Measurements from ENCODE around the gene RAG2.
A peak's percentile ranks its signal among the peaks of the same experiment; 100 is the strongest.

Gene RAG2

GRCh38 chr11:36623494-36623893 is 25.5 kb upstream of the RAG2 start:
- H3K79me2 ChIP-seq (ENCODE audit: insufficient read depth, low read depth): no peaks in the 10 kb centered on the region
- TF ChIP-seq CTCF (conservative IDR thresholded peaks at IDR 0.05; ENCODE audit: low read depth, low read length): no peak

GRCh38 chr11:36622431-36623136 is 24.5 kb upstream of the RAG2 start:
- Histone ChIP-seq H3K4me1 (ENCODE audit: low read depth, poor library complexity, severe bottlenecking) (peaks cover 6% of the 10 kb centered on the region), H3K9ac (no peak overlapping the region), H3K27ac (no peak overlapping the region), H3K27me3 (ENCODE audit: insufficient read depth, low read depth) (no peaks in the 10 kb centered on the region), H3K79me2 (ENCODE audit: insufficient read depth, low read depth) (no peaks in the 10 kb centered on the region), H4K20me1 (ENCODE audit: insufficient read depth) (no peaks in the 10 kb centered on the region), H3K36me3 (ENCODE audit: insufficient read depth) (no peaks in the 10 kb centered on the region), H3K4me3 (IDR thresholded peaks at IDR 0.05; ENCODE audit: insufficient read depth, low read depth, low read length) (no peak overlapping the region), H2AFZ (ENCODE audit: low read depth) (no peak overlapping the region), H3K4me2 (no peak overlapping the region)
- peak; percentile 68 for TF ChIP-seq CTCF (conservative IDR thresholded peaks at IDR 0.05; ENCODE audit: low read depth, low read length)

More at GRCh38 chr11:36623494-36623893, 25.5 kb upstream of the RAG2 start:
- Histone ChIP-seq H3K36me3 (ENCODE audit: insufficient read depth) (no peaks in the 10 kb centered on the region), H3K4me3 (IDR thresholded peaks at IDR 0.05; ENCODE audit: insufficient read depth, low read depth, low read length) (no peak overlapping the region), H3K4me1 (ENCODE audit: low read depth, poor library complexity, severe bottlenecking) (peaks cover 6% of the 10 kb centered on the region), H3K27me3 (ENCODE audit: insufficient read depth, low read depth) (no peaks in the 10 kb centered on the region), H3K4me2 (no peak overlapping the region), H4K20me1 (ENCODE audit: insufficient read depth) (no peaks in the 10 kb centered on the region), H3K27ac (no peak overlapping the region), H2AFZ (ENCODE audit: low read depth) (no peak overlapping the region), H3K9ac (no peak overlapping the region)

GRCh38 chr11:36620246-36620645 is 22.2 kb upstream of the RAG2 start:
- Histone ChIP-seq H4K20me1 (ENCODE audit: insufficient read depth) (no peaks in the 10 kb centered on the region), H3K27me3 (ENCODE audit: insufficient read depth, low read depth) (no peaks in the 10 kb centered on the region), H3K4me3 (IDR thresholded peaks at IDR 0.05; ENCODE audit: insufficient read depth, low read depth, low read length) (no peak overlapping the region), H2AFZ (ENCODE audit: low read depth) (no peak overlapping the region), H3K4me2 (no peak overlapping the region), H3K79me2 (ENCODE audit: insufficient read depth, low read depth) (no peaks in the 10 kb centered on the region), H3K4me1 (ENCODE audit: low read depth, poor library complexity, severe bottlenecking) (peaks cover 6% of the 10 kb centered on the region), H3K9ac (no peak overlapping the region), H3K27ac (no peak overlapping the region), H3K36me3 (ENCODE audit: insufficient read depth) (no peaks in the 10 kb centered on the region)
- TF ChIP-seq CTCF (conservative IDR thresholded peaks at IDR 0.05; ENCODE audit: low read depth, low read length): no peak

GRCh38 chr11:36619502-36619901 is 21.5 kb upstream of the RAG2 start:
- Histone ChIP-seq H3K4me1 (ENCODE audit: low read depth, poor library complexity, severe bottlenecking) (peaks cover 6% of the 10 kb centered on the region), H3K4me2 (no peak overlapping the region), H3K4me3 (IDR thresholded peaks at IDR 0.05; ENCODE audit: insufficient read depth, low read depth, low read length) (no peak overlapping the region), H3K27me3 (ENCODE audit: insufficient read depth, low read depth) (no peaks in the 10 kb centered on the region), H3K9ac (no peak overlapping the region), H2AFZ (ENCODE audit: low read depth) (0 out of 2 replicates have a peak overlapping the region, but pooled peaks have one; percentile 8), H3K79me2 (ENCODE audit: insufficient read depth, low read depth) (no peaks in the 10 kb centered on the region), H3K36me3 (ENCODE audit: insufficient read depth) (no peaks in the 10 kb centered on the region), H3K27ac (no peak overlapping the region), H4K20me1 (ENCODE audit: insufficient read depth) (no peaks in the 10 kb centered on the region)
- TF ChIP-seq CTCF (conservative IDR thresholded peaks at IDR 0.05; ENCODE audit: low read depth, low read length): no peak
